CD4-positive, CD25-positive, alpha-beta regulatory T cell (primary cell): ENCODE data around the gene TAS2R10. TPM values are rescaled to one million over a fixed set of nuclear protein-coding genes. Genes with fewer than 3 reads are reported as not detected.

ENCODE experiments used
- ATAC-seq, 2 donors: fragments of 150-1000 bp; cut with Tn5 transposase; one replicate each; pipeline ENCODE4 v1.10.0; 2021; ENCODE audit warnings: low read depth in 2 of 2, moderate number of reproducible peaks in 2 of 2, moderate library complexity in 1 of 2
- DNase-seq, 3 donors: peaks; one replicate each; pipeline versions ENCODE4 v3.0.0 to v3.0.0-alpha.2; 2012 to 2022; ENCODE audit warnings: mixed read lengths in 1 of 3
- H3K27ac ChIP-seq: one replicate; pipeline ENCODE4 v1.7.0; 2013; ENCODE audit warnings: mild to moderate bottlenecking, low read length; ENCODE audit not compliant: insufficient read depth, poor library complexity, severe bottlenecking
- H3K27me3 ChIP-seq: one replicate; pipeline ENCODE4 v1.7.0; 2013; ENCODE audit warnings: low read length; ENCODE audit not compliant: control insufficient read depth, insufficient read depth
- H3K36me3 ChIP-seq: one replicate; pipeline ENCODE4 v1.7.0; 2013; ENCODE audit warnings: mild to moderate bottlenecking, low read length, moderate library complexity; ENCODE audit not compliant: control insufficient read depth, insufficient read depth
- H3K4me1 ChIP-seq: 2 replicates; pipeline ENCODE4 v1.7.0; 2013; ENCODE audit warnings: mild to moderate bottlenecking, low read length; ENCODE audit not compliant: insufficient read depth, control insufficient read depth, poor library complexity, severe bottlenecking
- H3K4me3 ChIP-seq: one replicate; pipeline ENCODE4 v1.7.0; 2013; ENCODE audit warnings: low read depth, mild to moderate bottlenecking, low read length, moderate library complexity
- H3K9me3 ChIP-seq, 2 experiments: 1 replicate in 1 of 2; 2 replicates in 1 of 2; pipeline ENCODE4 v1.7.0; 2013; ENCODE audit warnings: low read length in 2 of 2, mild to moderate bottlenecking in 1 of 2, moderate library complexity in 1 of 2; ENCODE audit not compliant: control insufficient read depth in 2 of 2
- H3K27ac Mint-ChIP-seq, 3 donors: one replicate each; pipeline ENCODE4 v1.8.0; 2020 to 2022; ENCODE audit warnings: mild to moderate bottlenecking in 3 of 3, mixed read lengths in 3 of 3, moderate library complexity in 2 of 3
- H3K27me3 Mint-ChIP-seq: one replicate; pipeline ENCODE4 v1.8.0; 2022; ENCODE audit warnings: mild to moderate bottlenecking, mixed read lengths
- H3K36me3 Mint-ChIP-seq: one replicate; pipeline ENCODE4 v1.8.0; 2020; ENCODE audit warnings: mixed read lengths
- H3K4me1 Mint-ChIP-seq, 4 donors: one replicate each; pipeline ENCODE4 v1.8.0; 2020 to 2022; ENCODE audit warnings: mixed read lengths in 4 of 4, mild to moderate bottlenecking in 1 of 4
- H3K4me3 Mint-ChIP-seq, 4 donors: one replicate each; pipeline ENCODE4 v1.8.0; 2020 to 2022; ENCODE audit warnings: mild to moderate bottlenecking in 4 of 4, mixed read lengths in 4 of 4, moderate library complexity in 3 of 4
- H3K9me3 Mint-ChIP-seq, 7 donors: one replicate each; pipeline ENCODE4 v1.8.0; 2020 to 2022; ENCODE audit warnings: mixed read lengths in 7 of 7, mild to moderate bottlenecking in 3 of 7, moderate library complexity in 2 of 7
- polyA plus RNA-seq, 4 donors: library from polyadenylated mRNA; unstranded; fragments of 300-500 nt; fragmentation: Illumina TruSeq; gene quantifications; one replicate each; pipeline ENCODE4 v1.2.3, GENCODE V29; 2021
- total RNA-seq: library from RNA; stranded (reverse); gene quantifications from one replicate; pipeline ENCODE4 v1.2.3, GENCODE V29; 2022

The TAS2R10 gene
- total RNA-seq (not detected), polyA plus RNA-seq (not detected)

- H3K27ac ChIP-seq: no peak within 1 kb of the TSS
- no peak for ATAC-seq
- H3K27ac Mint-ChIP-seq: no peak within 1 kb of the TSS
- no peaks in the 10 kb centered on the region for H3K36me3 ChIP-seq
- peaks cover 12% of the 10 kb centered on the region for H3K27me3 Mint-ChIP-seq
- H3K4me3 ChIP-seq: no peak within 1 kb of the TSS
- no peaks in the 10 kb centered on the region for H3K4me1 ChIP-seq
- DNase-seq: no peak
- H3K4me3 Mint-ChIP-seq: no peak within 1 kb of the TSS
- no peaks in the 10 kb centered on the region for H3K36me3 Mint-ChIP-seq
- H3K9me3 Mint-ChIP-seq: peaks cover 0 to 1% (median 0%) of the 10 kb centered on the region in 7 donors
- no peaks in the 10 kb centered on the region for H3K27me3 ChIP-seq
- no peaks in the 10 kb centered on the region for H3K4me1 Mint-ChIP-seq
- H3K9me3 ChIP-seq: no peaks in the 10 kb centered on the region
These were observed at the start of gene TAS2R10 for GRCh38 chr12:10826258-10826657. TSS of gene TAS2R10 (minus strand) at chr12:10826358. CDS start at chr12:10826269, 89 bp downstream.

GRCh38 chr12:10873378-10873777 is 47.2 kb upstream of the TAS2R10 start:
- Mint-ChIP-seq H3K27ac (no peak overlapping the region), H3K36me3 (peaks cover 36% of the 10 kb centered on the region)

GRCh38 chr12:10867381-10867780 is 41.2 kb upstream of the TAS2R10 start:
- no peaks in the 10 kb centered on the region for H3K36me3 ChIP-seq
- Mint-ChIP-seq H3K27me3 (no peaks in the 10 kb centered on the region), H3K27ac (no peak overlapping the region), H3K4me3 (no peak overlapping the region), H3K9me3 (peaks cover 0 to 21% (median 5%) of the 10 kb centered on the region in 7 donors), H3K36me3 (peaks cover 41% of the 10 kb centered on the region), H3K4me1 (peaks cover 0 to 10% (median 2%) of the 10 kb centered on the region in 4 donors)
- H3K27ac ChIP-seq: no peak overlapping the region
- no peaks in the 10 kb centered on the region for H3K27me3 ChIP-seq
- H3K4me1 ChIP-seq: no peaks in the 10 kb centered on the region
- ATAC-seq (no peak), DNase-seq (no peak)
- peaks cover 0 to 7% of the 10 kb centered on the region in 2 experiments for H3K9me3 ChIP-seq
- H3K4me3 ChIP-seq: no peak overlapping the region

More at GRCh38 chr12:10873378-10873777, 47.2 kb upstream of the TAS2R10 start:
- DNase-seq (no peak), ATAC-seq (no peak)
- no peak overlapping the region for H3K4me3 ChIP-seq
- H3K27me3 ChIP-seq: no peaks in the 10 kb centered on the region
- no peaks in the 10 kb centered on the region for H3K9me3 ChIP-seq
- no peak overlapping the region for H3K27ac ChIP-seq
- peaks cover 0 to 4% (median under 1%) of the 10 kb centered on the region in 4 donors for H3K4me1 Mint-ChIP-seq
- H3K4me1 ChIP-seq: no peaks in the 10 kb centered on the region
- no peaks in the 10 kb centered on the region for H3K27me3 Mint-ChIP-seq
- H3K9me3 Mint-ChIP-seq: peaks cover 0 to 8% (median 1%) of the 10 kb centered on the region in 7 donors
- H3K36me3 ChIP-seq: peaks cover 3% of the 10 kb centered on the region
- no peak overlapping the region for H3K4me3 Mint-ChIP-seq

GRCh38 chr12:10863512-10864218 is 37.5 kb upstream of the TAS2R10 start:
- Mint-ChIP-seq H3K4me3 (no peak overlapping the region), H3K27me3 (no peaks in the 10 kb centered on the region), H3K9me3 (peaks cover 0 to 48% (median 16%) of the 10 kb centered on the region in 7 donors), H3K36me3 (peaks cover 71% of the 10 kb centered on the region), H3K27ac (no peak overlapping the region), H3K4me1 (peaks cover 0 to 7% (median 1%) of the 10 kb centered on the region in 4 donors)
- Histone ChIP-seq H3K4me1 (no peaks in the 10 kb centered on the region), H3K36me3 (no peaks in the 10 kb centered on the region), H3K4me3 (no peak overlapping the region), H3K27ac (no peak overlapping the region), H3K27me3 (no peaks in the 10 kb centered on the region), H3K9me3 (peaks cover 8% of the 10 kb centered on the region in 2 experiments)
- ATAC-seq (no peak), DNase-seq (no peak)

- H3K27me3 ChIP-seq: no peaks in the 10 kb centered on the region
- Mint-ChIP-seq H3K9me3 (peaks cover 0 to 70% (median 19%) of the 10 kb centered on the region in 7 donors), H3K4me1 (peaks cover 0 to 3% (median under 1%) of the 10 kb centered on the region in 4 donors), H3K4me3 (no peak overlapping the region), H3K36me3 (peaks cover 80% of the 10 kb centered on the region), H3K27me3 (no peaks in the 10 kb centered on the region), H3K27ac (no peak overlapping the region)
- H3K9me3 ChIP-seq: peaks cover 18 to 29% of the 10 kb centered on the region in 2 experiments
- no peak overlapping the region for H3K27ac ChIP-seq
- no peaks in the 10 kb centered on the region for H3K4me1 ChIP-seq
- H3K36me3 ChIP-seq: peaks cover 6% of the 10 kb centered on the region
- no peak for ATAC-seq
- H3K4me3 ChIP-seq: no peak overlapping the region
- no peak for DNase-seq
These were observed 35.2 kb upstream of the TAS2R10 start for GRCh38 chr12:10861366-10861765.

- H3K27me3 ChIP-seq: no peaks in the 10 kb centered on the region
- no peaks in the 10 kb centered on the region for H3K4me1 ChIP-seq
- Mint-ChIP-seq H3K27ac (no peak overlapping the region), H3K9me3 (peaks cover 0 to 45% (median 17%) of the 10 kb centered on the region in 7 donors), H3K36me3 (peaks cover 67% of the 10 kb centered on the region), H3K4me3 (no peak overlapping the region), H3K27me3 (no peaks in the 10 kb centered on the region), H3K4me1 (peaks cover 0 to 27% (median 20%) of the 10 kb centered on the region in 4 donors)
- no peak overlapping the region for H3K4me3 ChIP-seq
- ATAC-seq (no peak), DNase-seq (no peak)
- H3K36me3 ChIP-seq: peaks cover 10% of the 10 kb centered on the region
- H3K9me3 ChIP-seq: peaks cover 10 to 34% of the 10 kb centered on the region in 2 experiments
- no peak overlapping the region for H3K27ac ChIP-seq
These were observed 29.6 kb upstream of the TAS2R10 start for GRCh38 chr12:10855807-10856206.

- ATAC-seq (no peak), DNase-seq (no peak)
- no peaks in the 10 kb centered on the region for H3K27me3 Mint-ChIP-seq
- Histone ChIP-seq H3K27me3 (no peaks in the 10 kb centered on the region), H3K9me3 (peaks cover 10 to 29% of the 10 kb centered on the region in 2 experiments), H3K4me1 (no peaks in the 10 kb centered on the region), H3K4me3 (no peak overlapping the region), H3K27ac (no peak overlapping the region), H3K36me3 (peaks cover 10% of the 10 kb centered on the region)
- H3K9me3 Mint-ChIP-seq: peaks cover 0 to 31% (median 14%) of the 10 kb centered on the region in 7 donors
- peaks cover 58% of the 10 kb centered on the region for H3K36me3 Mint-ChIP-seq
- no peak overlapping the region for H3K4me3 Mint-ChIP-seq
- peaks cover 0 to 41% (median 31%) of the 10 kb centered on the region in 4 donors for H3K4me1 Mint-ChIP-seq
- no peak overlapping the region for H3K27ac Mint-ChIP-seq
These were observed 27.6 kb upstream of the TAS2R10 start for GRCh38 chr12:10853776-10854175.
